K562 (cell line): ENCODE data around the gene MRPL40. TPM values are rescaled to one million over a fixed set of nuclear protein-coding genes. Genes with fewer than 3 reads are reported as not detected.

Experiments used
- CBFA2T2 ChIP-seq: fragments of 450-650 bp; conservative IDR thresholded peaks from 2 replicates; pipeline ENCODE4 v1.6.1; 2017; ENCODE audit warnings: mild to moderate bottlenecking
- ETV6 ChIP-seq, 3 experiments: fragments of 150-350 bp in 1 of 3; sonication (generic) in 1 of 3; formaldehyde crosslinking in 1 of 3; IDR thresholded peaks; 2 replicates each; pipeline versions ENCODE4 v1.6.1 to v1.8.0; 2014 to 2022; ENCODE audit warnings: borderline replicate concordance in 2 of 3, low read depth in 2 of 3, antibody characterized with exemption in 1 of 3, low read length in 1 of 3, mild to moderate bottlenecking in 1 of 3, missing genetic modification reagents in 1 of 3
- FOSL1 ChIP-seq: fragments of 200-800 bp; sonication (Bioruptor generic); conservative IDR thresholded peaks from 2 replicates; pipeline ENCODE4 v1.6.1; 2016; ENCODE audit warnings: missing genetic modification characterization, missing compliant biosample characterization
- GTF2F1 ChIP-seq: IDR thresholded peaks from 2 replicates; pipeline ENCODE4 v1.6.1; 2011; ENCODE audit warnings: low read depth, low read length, improper control_type of control experiment
- HNRNPK ChIP-seq: fragments of 200-400 bp; formaldehyde crosslinking; IDR thresholded peaks from one replicate; pipeline ENCODE4 v1.6.1; 2018; ENCODE audit warnings: mild to moderate bottlenecking, low read depth, low read length; ENCODE audit not compliant: poor library complexity, severe bottlenecking
- PHB ChIP-seq: fragments of 250-450 bp; sonication (Bioruptor Pico); IDR thresholded peaks from 2 replicates; pipeline ENCODE4 v1.5.0; 2021
- RBM25 ChIP-seq: fragments of 200-400 bp; formaldehyde crosslinking; IDR thresholded peaks from 2 replicates; pipeline ENCODE4 v1.6.1; 2018; ENCODE audit warnings: low read length, low read depth, moderate library complexity; ENCODE audit not compliant: severe bottlenecking
- XRCC3 ChIP-seq: fragments of 450-650 bp; IDR thresholded peaks from 2 replicates; pipeline ENCODE4 v1.6.1; 2017; ENCODE audit warnings: mild to moderate bottlenecking, moderate library complexity
- ZNF436 ChIP-seq: fragments of 250-450, 450-650 bp; sonication (Bioruptor Pico); formaldehyde crosslinking; IDR thresholded peaks from 2 replicates; pipeline ENCODE4 v1.7.0; 2020; ENCODE audit warnings: mild to moderate bottlenecking
- polyA plus RNA-seq, 8 experiments: library from polyadenylated mRNA; depleted of rRNA in 4 of 8; stranded (reverse) in 5 of 8; unstranded in 3 of 8; fragments of >200 nt; fragmentation: Nextera tagmentation in 2 of 8; fragmentation: Illumina TruSeq in 1 of 8; extraction: Ambion mirVana in 2 of 8; extraction: Trizol in 1 of 8; gene quantifications; 2 replicates each; pipeline versions ENCODE4 v1.2.1 to v1.2.3, GENCODE V29; 2011 to 2014; ENCODE audit warnings: inconsistent platforms in 1 of 8, missing spikeins in 1 of 8
- total RNA-seq, 7 experiments: library from RNA; depleted of rRNA in 6 of 7; stranded (reverse); fragments of >200 nt in 6 of 7; fragmentation: Illumina TruSeq in 2 of 7; extraction: Trizol in 2 of 7; gene quantifications; 2 replicates each; pipeline versions ENCODE4 v1.2.1 to v1.2.3, GENCODE V29; 2011 to 2021; ENCODE audit warnings: low replicate concordance in 1 of 7
- TF ChIP-seq, protein P1 (sequence below): fragments of 450-650 bp; IDR thresholded peaks from 2 replicates; pipeline ENCODE4 v1.6.1; 2017; ENCODE audit warnings: antibody characterized with exemption
- TF ChIP-seq, protein P2 (sequence below): fragments of 250-450 bp; sonication (Bioruptor Pico); IDR thresholded peaks from 2 replicates; pipeline ENCODE4 v1.4.0; 2020; ENCODE audit warnings: mild to moderate bottlenecking, moderate library complexity
- TF ChIP-seq, protein P3 (sequence below): fragments of 150-350 bp; IDR thresholded peaks from 2 replicates; pipeline ENCODE4 v1.6.1; 2014; ENCODE audit warnings: low read depth, mild to moderate bottlenecking, low read length, borderline replicate concordance
- TF ChIP-seq, protein P4 (sequence below): fragments of 250-450 bp; sonication (Bioruptor Pico); IDR thresholded peaks from 2 replicates; pipeline ENCODE4 v1.5.0; 2022; ENCODE audit warnings: mild to moderate bottlenecking

MRPL40 gene
- total and polyA plus RNA-seq, 9 of the 15 experiments (the other 6 are each of a cell fraction or from before 2014, with no cell fraction given), result 132 to 652 (median 208) TPM

DNA sequence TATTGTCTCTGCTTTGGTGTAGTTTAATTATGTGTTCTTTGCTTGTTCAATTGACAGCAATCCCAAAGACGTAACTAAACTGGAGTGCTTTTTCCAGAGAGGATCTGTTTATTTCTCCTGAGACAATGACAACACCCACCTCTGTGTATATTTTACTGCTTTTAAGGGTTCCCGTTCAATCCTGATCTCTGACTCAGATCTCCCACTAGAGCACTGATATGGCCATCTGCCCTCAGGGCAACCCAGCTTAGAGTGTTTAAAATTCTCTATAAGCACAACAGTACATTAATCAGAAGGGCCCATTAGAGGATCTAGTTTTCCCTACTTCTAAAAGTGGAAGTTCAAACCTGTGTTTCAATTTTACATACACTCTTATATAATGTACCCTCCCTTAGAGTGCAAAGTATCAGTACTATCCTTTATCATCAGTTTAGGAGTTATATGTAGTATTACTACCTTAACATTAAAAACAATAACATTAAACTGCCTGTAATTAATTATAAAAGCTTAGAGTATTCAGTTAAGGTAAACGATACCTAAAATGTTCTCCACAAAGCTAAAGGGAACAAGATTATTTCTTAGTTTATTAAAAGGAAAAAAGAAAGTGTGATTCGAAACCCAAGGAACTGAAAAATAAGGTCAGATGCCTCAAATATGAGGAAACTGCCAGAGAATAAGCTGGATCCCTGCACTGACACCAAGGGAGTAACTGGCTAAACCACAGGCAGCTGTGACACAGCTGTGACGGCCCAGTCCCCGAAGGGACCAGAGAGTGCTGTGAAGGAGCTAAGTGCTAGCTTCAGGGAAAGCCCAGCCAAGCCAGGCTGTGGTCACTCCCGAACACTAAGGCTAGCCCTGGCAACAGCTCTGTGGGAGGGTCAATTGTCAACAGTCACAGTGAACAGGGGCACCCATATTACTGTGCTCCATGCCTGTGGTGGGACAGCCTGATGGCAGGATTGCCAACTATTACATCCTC, 31.4 kb downstream of the MRPL40 start (continued):
- TF ChIP-seq, protein P1, sequence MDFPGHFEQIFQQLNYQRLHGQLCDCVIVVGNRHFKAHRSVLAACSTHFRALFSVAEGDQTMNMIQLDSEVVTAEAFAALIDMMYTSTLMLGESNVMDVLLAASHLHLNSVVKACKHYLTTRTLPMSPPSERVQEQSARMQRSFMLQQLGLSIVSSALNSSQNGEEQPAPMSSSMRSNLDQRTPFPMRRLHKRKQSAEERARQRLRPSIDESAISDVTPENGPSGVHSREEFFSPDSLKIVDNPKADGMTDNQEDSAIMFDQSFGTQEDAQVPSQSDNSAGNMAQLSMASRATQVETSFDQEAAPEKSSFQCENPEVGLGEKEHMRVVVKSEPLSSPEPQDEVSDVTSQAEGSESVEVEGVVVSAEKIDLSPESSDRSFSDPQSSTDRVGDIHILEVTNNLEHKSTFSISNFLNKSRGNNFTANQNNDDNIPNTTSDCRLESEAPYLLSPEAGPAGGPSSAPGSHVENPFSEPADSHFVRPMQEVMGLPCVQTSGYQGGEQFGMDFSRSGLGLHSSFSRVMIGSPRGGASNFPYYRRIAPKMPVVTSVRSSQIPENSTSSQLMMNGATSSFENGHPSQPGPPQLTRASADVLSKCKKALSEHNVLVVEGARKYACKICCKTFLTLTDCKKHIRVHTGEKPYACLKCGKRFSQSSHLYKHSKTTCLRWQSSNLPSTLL, result no peak
- peak; percentile 100 for TF ChIP-seq FOSL1 (tag)
- TF ChIP-seq PHB (CRISPR knock-in tag), result no peak
- no peak for TF ChIP-seq RBM25
- TF ChIP-seq ETV6 (IDR thresholded peaks at IDR 0.05; ENCODE audit: borderline replicate concordance in 1 of 2, low read depth in 2 of 2, low read length in 1 of 2), result no peak
- TF ChIP-seq ETV6 (CRISPR knock-in tag; IDR thresholded peaks at IDR 0.05; ENCODE audit: borderline replicate concordance), result no peak
- TF ChIP-seq, protein P2, sequence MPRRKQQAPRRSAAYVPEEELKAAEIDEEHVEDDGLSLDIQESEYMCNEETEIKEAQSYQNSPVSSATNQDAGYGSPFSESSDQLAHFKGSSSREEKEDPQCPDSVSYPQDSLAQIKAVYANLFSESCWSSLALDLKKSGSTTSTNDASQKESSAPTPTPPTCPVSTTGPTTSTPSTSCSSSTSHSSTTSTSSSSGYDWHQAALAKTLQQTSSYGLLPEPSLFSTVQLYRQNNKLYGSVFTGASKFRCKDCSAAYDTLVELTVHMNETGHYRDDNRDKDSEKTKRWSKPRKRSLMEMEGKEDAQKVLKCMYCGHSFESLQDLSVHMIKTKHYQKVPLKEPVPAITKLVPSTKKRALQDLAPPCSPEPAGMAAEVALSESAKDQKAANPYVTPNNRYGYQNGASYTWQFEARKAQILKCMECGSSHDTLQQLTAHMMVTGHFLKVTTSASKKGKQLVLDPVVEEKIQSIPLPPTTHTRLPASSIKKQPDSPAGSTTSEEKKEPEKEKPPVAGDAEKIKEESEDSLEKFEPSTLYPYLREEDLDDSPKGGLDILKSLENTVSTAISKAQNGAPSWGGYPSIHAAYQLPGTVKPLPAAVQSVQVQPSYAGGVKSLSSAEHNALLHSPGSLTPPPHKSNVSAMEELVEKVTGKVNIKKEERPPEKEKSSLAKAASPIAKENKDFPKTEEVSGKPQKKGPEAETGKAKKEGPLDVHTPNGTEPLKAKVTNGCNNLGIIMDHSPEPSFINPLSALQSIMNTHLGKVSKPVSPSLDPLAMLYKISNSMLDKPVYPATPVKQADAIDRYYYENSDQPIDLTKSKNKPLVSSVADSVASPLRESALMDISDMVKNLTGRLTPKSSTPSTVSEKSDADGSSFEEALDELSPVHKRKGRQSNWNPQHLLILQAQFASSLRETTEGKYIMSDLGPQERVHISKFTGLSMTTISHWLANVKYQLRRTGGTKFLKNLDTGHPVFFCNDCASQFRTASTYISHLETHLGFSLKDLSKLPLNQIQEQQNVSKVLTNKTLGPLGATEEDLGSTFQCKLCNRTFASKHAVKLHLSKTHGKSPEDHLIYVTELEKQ (CRISPR knock-in tag), result no peak
- TF ChIP-seq XRCC3, result no peak
- no peak for TF ChIP-seq CBFA2T2
- no peak for TF ChIP-seq HNRNPK
- TF ChIP-seq GTF2F1, result no peak
- TF ChIP-seq, protein P3, sequence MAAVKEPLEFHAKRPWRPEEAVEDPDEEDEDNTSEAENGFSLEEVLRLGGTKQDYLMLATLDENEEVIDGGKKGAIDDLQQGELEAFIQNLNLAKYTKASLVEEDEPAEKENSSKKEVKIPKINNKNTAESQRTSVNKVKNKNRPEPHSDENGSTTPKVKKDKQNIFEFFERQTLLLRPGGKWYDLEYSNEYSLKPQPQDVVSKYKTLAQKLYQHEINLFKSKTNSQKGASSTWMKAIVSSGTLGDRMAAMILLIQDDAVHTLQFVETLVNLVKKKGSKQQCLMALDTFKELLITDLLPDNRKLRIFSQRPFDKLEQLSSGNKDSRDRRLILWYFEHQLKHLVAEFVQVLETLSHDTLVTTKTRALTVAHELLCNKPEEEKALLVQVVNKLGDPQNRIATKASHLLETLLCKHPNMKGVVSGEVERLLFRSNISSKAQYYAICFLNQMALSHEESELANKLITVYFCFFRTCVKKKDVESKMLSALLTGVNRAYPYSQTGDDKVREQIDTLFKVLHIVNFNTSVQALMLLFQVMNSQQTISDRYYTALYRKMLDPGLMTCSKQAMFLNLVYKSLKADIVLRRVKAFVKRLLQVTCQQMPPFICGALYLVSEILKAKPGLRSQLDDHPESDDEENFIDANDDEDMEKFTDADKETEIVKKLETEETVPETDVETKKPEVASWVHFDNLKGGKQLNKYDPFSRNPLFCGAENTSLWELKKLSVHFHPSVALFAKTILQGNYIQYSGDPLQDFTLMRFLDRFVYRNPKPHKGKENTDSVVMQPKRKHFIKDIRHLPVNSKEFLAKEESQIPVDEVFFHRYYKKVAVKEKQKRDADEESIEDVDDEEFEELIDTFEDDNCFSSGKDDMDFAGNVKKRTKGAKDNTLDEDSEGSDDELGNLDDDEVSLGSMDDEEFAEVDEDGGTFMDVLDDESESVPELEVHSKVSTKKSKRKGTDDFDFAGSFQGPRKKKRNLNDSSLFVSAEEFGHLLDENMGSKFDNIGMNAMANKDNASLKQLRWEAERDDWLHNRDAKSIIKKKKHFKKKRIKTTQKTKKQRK, result no peak
- TF ChIP-seq ZNF436 (CRISPR knock-in tag), result 0 out of 2 replicates have a peak, but pooled peaks have one; percentile 11
- TF ChIP-seq, protein P4, sequence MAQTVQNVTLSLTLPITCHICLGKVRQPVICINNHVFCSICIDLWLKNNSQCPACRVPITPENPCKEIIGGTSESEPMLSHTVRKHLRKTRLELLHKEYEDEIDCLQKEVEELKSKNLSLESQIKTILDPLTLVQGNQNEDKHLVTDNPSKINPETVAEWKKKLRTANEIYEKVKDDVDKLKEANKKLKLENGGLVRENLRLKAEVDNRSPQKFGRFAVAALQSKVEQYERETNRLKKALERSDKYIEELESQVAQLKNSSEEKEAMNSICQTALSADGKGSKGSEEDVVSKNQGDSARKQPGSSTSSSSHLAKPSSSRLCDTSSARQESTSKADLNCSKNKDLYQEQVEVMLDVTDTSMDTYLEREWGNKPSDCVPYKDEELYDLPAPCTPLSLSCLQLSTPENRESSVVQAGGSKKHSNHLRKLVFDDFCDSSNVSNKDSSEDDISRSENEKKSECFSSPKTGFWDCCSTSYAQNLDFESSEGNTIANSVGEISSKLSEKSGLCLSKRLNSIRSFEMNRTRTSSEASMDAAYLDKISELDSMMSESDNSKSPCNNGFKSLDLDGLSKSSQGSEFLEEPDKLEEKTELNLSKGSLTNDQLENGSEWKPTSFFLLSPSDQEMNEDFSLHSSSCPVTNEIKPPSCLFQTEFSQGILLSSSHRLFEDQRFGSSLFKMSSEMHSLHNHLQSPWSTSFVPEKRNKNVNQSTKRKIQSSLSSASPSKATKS (CRISPR knock-in tag), result no peak
